ENCODE data around the gene TMEM132D.
A peak's percentile ranks its signal among the peaks of the same experiment; 100 is the strongest.

TMEM132D gene

GRCh38 chr12:129394177-129394825, 509.5 kb downstream of the TMEM132D start:
- no peaks in the 10 kb centered on the region for H3K36me3 Mint-ChIP-seq (ENCODE audit: insufficient read depth)
- DNase-seq (no peak), ATAC-seq (replicated peaks) (no peak)
- H3K4me1 Mint-ChIP-seq (ENCODE audit: low read depth in 2 of 2): no peaks in the 10 kb centered on the region
- no peak overlapping the region for H3K4me3 Mint-ChIP-seq
- peaks cover 0 to 7% of the 10 kb centered on the region in 2 donors for H3K9me3 Mint-ChIP-seq
- no peaks in the 10 kb centered on the region for H3K27me3 Mint-ChIP-seq
- H3K27ac Mint-ChIP-seq: no peak overlapping the region

- DNase-seq (no peak), ATAC-seq (replicated peaks) (no peak)
- H3K27ac Mint-ChIP-seq: no peak overlapping the region
- H3K4me3 Mint-ChIP-seq: no peak overlapping the region
- no peaks in the 10 kb centered on the region for H3K27me3 Mint-ChIP-seq
- H3K9me3 Mint-ChIP-seq: peaks cover 0 to 4% of the 10 kb centered on the region in 2 donors
- no peaks in the 10 kb centered on the region for H3K4me1 Mint-ChIP-seq (ENCODE audit: low read depth in 2 of 2)
- H3K36me3 Mint-ChIP-seq (ENCODE audit: insufficient read depth): no peaks in the 10 kb centered on the region
These were observed 510.4 kb downstream of the TMEM132D start for GRCh38 chr12:129393357-129393937.

- no peaks in the 10 kb centered on the region for H3K9me3 Mint-ChIP-seq
- no peak overlapping the region for H3K27ac Mint-ChIP-seq
- H3K4me3 Mint-ChIP-seq: no peak overlapping the region
- H3K36me3 Mint-ChIP-seq (ENCODE audit: insufficient read depth): no peaks in the 10 kb centered on the region
- no peak for DNase-seq
- ATAC-seq (replicated peaks): no peak
- no peaks in the 10 kb centered on the region for H3K4me1 Mint-ChIP-seq (ENCODE audit: low read depth in 2 of 2)
- peaks cover 5 to 9% of the 10 kb centered on the region in 2 donors for H3K27me3 Mint-ChIP-seq
These were observed 518.2 kb downstream of the TMEM132D start for GRCh38 chr12:129385637-129385990.

GRCh38 chr12:129383956-129384355, 519.9 kb downstream of the TMEM132D start:
- DNase-seq (no peak), ATAC-seq (replicated peaks) (no peak)
- Mint-ChIP-seq H3K27ac (no peak overlapping the region), H3K4me3 (no peak overlapping the region), H3K27me3 (peaks cover 5 to 9% of the 10 kb centered on the region in 2 donors), H3K9me3 (no peaks in the 10 kb centered on the region), H3K4me1 (ENCODE audit: low read depth in 2 of 2) (no peaks in the 10 kb centered on the region), H3K36me3 (ENCODE audit: insufficient read depth) (no peaks in the 10 kb centered on the region)

- no peaks in the 10 kb centered on the region for H3K9me3 Mint-ChIP-seq
- no peak overlapping the region for H3K4me3 Mint-ChIP-seq
- no peaks in the 10 kb centered on the region for H3K36me3 Mint-ChIP-seq (ENCODE audit: insufficient read depth)
- H3K27ac Mint-ChIP-seq: peak overlapping the region in 1 of 2 donors; percentile 15
- H3K27me3 Mint-ChIP-seq: peaks cover 5 to 9% of the 10 kb centered on the region in 2 donors
- no peak for DNase-seq
- no peaks in the 10 kb centered on the region for H3K4me1 Mint-ChIP-seq (ENCODE audit: low read depth in 2 of 2)
- no peak for ATAC-seq (replicated peaks)
These were observed 522.1 kb downstream of the TMEM132D start for GRCh38 chr12:129381715-129382114.

GRCh38 chr12:129379076-129379804, 524.6 kb downstream of the TMEM132D start:
- DNase-seq: no peak
- H3K36me3 Mint-ChIP-seq (ENCODE audit: insufficient read depth): no peaks in the 10 kb centered on the region
- no peak overlapping the region for H3K4me3 Mint-ChIP-seq
- no peak for ATAC-seq (replicated peaks)
- H3K27ac Mint-ChIP-seq: no peak overlapping the region
- H3K4me1 Mint-ChIP-seq (ENCODE audit: low read depth in 2 of 2): no peaks in the 10 kb centered on the region
- peaks cover 0 to under 1% of the 10 kb centered on the region in 2 donors for H3K9me3 Mint-ChIP-seq
- H3K27me3 Mint-ChIP-seq: peaks cover 5 to 9% of the 10 kb centered on the region in 2 donors

- H3K4me3 Mint-ChIP-seq: no peak overlapping the region
- DNase-seq: no peak
- no peaks in the 10 kb centered on the region for H3K36me3 Mint-ChIP-seq (ENCODE audit: insufficient read depth)
- ATAC-seq (replicated peaks): no peak
- H3K27me3 Mint-ChIP-seq: peaks cover 5 to 9% of the 10 kb centered on the region in 2 donors
- no peaks in the 10 kb centered on the region for H3K4me1 Mint-ChIP-seq (ENCODE audit: low read depth in 2 of 2)
- no peak overlapping the region for H3K27ac Mint-ChIP-seq
- H3K9me3 Mint-ChIP-seq: peaks cover 0 to 2% of the 10 kb centered on the region in 2 donors
These were observed 525.3 kb downstream of the TMEM132D start for GRCh38 chr12:129378496-129378895.

- H3K27me3 Mint-ChIP-seq: no peaks in the 10 kb centered on the region
- peaks cover 0 to 2% of the 10 kb centered on the region in 2 donors for H3K9me3 Mint-ChIP-seq
- H3K4me3 Mint-ChIP-seq: no peak overlapping the region
- H3K36me3 Mint-ChIP-seq (ENCODE audit: insufficient read depth): no peaks in the 10 kb centered on the region
- no peak for DNase-seq
- H3K4me1 Mint-ChIP-seq (ENCODE audit: low read depth in 2 of 2): no peaks in the 10 kb centered on the region
- no peak overlapping the region for H3K27ac Mint-ChIP-seq
- ATAC-seq (replicated peaks): no peak
These were observed 530.1 kb downstream of the TMEM132D start for GRCh38 chr12:129373746-129374145.

GRCh38 chr12:129372876-129373275, 530.9 kb downstream of the TMEM132D start:
- ATAC-seq (replicated peaks) (no peak), DNase-seq (no peak)
- H3K27me3 Mint-ChIP-seq: no peaks in the 10 kb centered on the region
- peaks cover 0 to 2% of the 10 kb centered on the region in 2 donors for H3K9me3 Mint-ChIP-seq
- H3K4me3 Mint-ChIP-seq: no peak overlapping the region
- no peaks in the 10 kb centered on the region for H3K36me3 Mint-ChIP-seq (ENCODE audit: insufficient read depth)
- no peaks in the 10 kb centered on the region for H3K4me1 Mint-ChIP-seq (ENCODE audit: low read depth in 2 of 2)
- no peak overlapping the region for H3K27ac Mint-ChIP-seq

- Mint-ChIP-seq H3K27ac (no peak overlapping the region), H3K4me3 (no peak overlapping the region), H3K27me3 (no peaks in the 10 kb centered on the region), H3K9me3 (peaks cover 0 to 2% of the 10 kb centered on the region in 2 donors), H3K36me3 (ENCODE audit: insufficient read depth) (no peaks in the 10 kb centered on the region), H3K4me1 (ENCODE audit: low read depth in 2 of 2) (no peaks in the 10 kb centered on the region)
- ATAC-seq (replicated peaks) (no peak), DNase-seq (no peak)
These were observed 531.5 kb downstream of the TMEM132D start for GRCh38 chr12:129372348-129372747.

- no peaks in the 10 kb centered on the region for H3K27me3 Mint-ChIP-seq
- H3K36me3 Mint-ChIP-seq (ENCODE audit: insufficient read depth): no peaks in the 10 kb centered on the region
- DNase-seq (no peak), ATAC-seq (replicated peaks) (no peak)
- H3K27ac Mint-ChIP-seq: no peak overlapping the region
- peaks cover 0 to 2% of the 10 kb centered on the region in 2 donors for H3K9me3 Mint-ChIP-seq
- no peak overlapping the region for H3K4me3 Mint-ChIP-seq
- H3K4me1 Mint-ChIP-seq (ENCODE audit: low read depth in 2 of 2): no peaks in the 10 kb centered on the region
These were observed 532.6 kb downstream of the TMEM132D start for GRCh38 chr12:129371268-129371667.

- Mint-ChIP-seq H3K27ac (no peak overlapping the region), H3K4me1 (ENCODE audit: low read depth in 2 of 2) (peaks cover 0 to 2% of the 10 kb centered on the region in 2 donors), H3K27me3 (no peaks in the 10 kb centered on the region), H3K4me3 (no peak overlapping the region), H3K9me3 (peaks cover 0 to 4% of the 10 kb centered on the region in 2 donors), H3K36me3 (ENCODE audit: insufficient read depth) (no peaks in the 10 kb centered on the region)
- no peak for ATAC-seq (replicated peaks)
- no peak for DNase-seq
These were observed 537.2 kb downstream of the TMEM132D start for GRCh38 chr12:129366656-129367055.

- DNase-seq (no peak), ATAC-seq (replicated peaks) (no peak)
- no peaks in the 10 kb centered on the region for H3K36me3 Mint-ChIP-seq (ENCODE audit: insufficient read depth)
- H3K9me3 Mint-ChIP-seq: peaks cover 0 to 4% of the 10 kb centered on the region in 2 donors
- H3K4me1 Mint-ChIP-seq (ENCODE audit: low read depth in 2 of 2): peaks cover 0 to 2% of the 10 kb centered on the region in 2 donors
- H3K4me3 Mint-ChIP-seq: no peak overlapping the region
- no peaks in the 10 kb centered on the region for H3K27me3 Mint-ChIP-seq
- no peak overlapping the region for H3K27ac Mint-ChIP-seq
These were observed 540.8 kb downstream of the TMEM132D start for GRCh38 chr12:129363041-129363440.

GRCh38 chr12:129357233-129357632, 546.6 kb downstream of the TMEM132D start:
- Mint-ChIP-seq H3K9me3 (no peaks in the 10 kb centered on the region), H3K27ac (no peak overlapping the region), H3K4me1 (ENCODE audit: low read depth in 2 of 2) (no peaks in the 10 kb centered on the region), H3K4me3 (no peak overlapping the region), H3K27me3 (no peaks in the 10 kb centered on the region), H3K36me3 (ENCODE audit: insufficient read depth) (no peaks in the 10 kb centered on the region)
- DNase-seq: no peak
- no peak for ATAC-seq (replicated peaks)
